ENCODE measurements around the gene COP1. TPM values are rescaled to one million over a fixed set of nuclear protein-coding genes. Genes with fewer than 3 reads are reported as not detected.
"Not testable (repeated sequence)": the region's sequence is repeated elsewhere in the genome, so short reads cannot be mapped to it uniquely, and the experiment has no call there.

The COP1 gene
- total and polyA plus RNA-seq, 2 of the 8 experiments (the other 6 are each of a cell fraction or from before 2014, with no cell fraction given), result 26.2 to 44.9 TPM

DNA sequence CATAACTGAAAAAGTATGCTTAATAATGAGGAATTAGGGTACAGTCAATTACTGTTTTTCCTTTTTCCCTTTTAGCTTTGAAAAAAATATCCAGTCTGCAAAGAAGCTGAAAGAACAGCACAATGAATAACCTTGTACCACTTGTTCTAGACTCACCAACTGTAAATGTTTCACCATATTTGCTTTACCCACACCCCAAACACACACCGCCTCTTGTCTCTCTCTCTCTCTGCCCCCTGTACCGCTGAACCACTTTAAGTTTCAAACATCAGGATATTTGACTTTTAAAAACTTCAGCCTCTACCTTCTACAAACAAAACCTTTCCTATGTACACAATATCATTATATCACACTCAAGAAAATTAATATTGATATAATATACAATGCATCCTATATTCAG, 197.1 kb downstream of the COP1 start (continued):
- TF ChIP-seq CEBPB (IDR thresholded peaks at IDR 0.05; ENCODE audit: low read depth, low read length), result no peak

DNA sequence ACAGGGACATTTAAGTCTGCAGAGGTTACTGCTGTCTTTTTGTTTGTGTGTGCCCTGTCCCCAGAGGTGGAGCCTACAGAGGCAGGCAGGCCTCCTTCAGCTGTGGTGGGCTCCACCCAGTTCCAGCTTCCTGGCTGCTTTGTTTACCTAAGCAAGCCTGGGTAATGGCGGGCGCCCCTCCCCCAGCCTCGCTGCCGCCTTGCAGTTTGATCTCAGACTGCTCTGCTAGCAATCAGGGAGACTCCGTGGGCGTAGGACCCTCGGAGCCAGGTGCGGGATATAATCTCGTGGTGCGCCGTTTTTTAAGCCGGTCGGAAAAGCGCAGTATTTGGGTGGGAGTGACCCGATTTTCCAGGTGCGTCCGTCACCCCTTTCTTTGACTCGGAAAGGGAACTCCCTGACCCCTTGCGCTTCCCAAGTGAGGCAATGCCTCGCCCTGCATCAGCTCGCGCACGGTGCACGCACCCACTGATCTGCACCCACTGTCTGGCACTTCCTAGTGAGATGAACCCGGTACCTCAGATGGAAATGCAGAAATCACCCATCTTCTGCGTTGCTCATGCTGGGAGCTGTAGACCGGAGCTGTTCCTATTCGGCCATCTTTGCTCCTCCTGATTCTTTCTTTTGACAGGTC, 199.2 kb downstream of the COP1 start:
- H2AFZ ChIP-seq (ENCODE audit: low read length); H3K27me3 ChIP-seq (replicated peaks in 1 of 4; ENCODE audit: control insufficient read depth in 3 of 4, extremely low read depth in 1 of 4, insufficient read depth in 3 of 4, low read length in 3 of 4); H3K4me2 ChIP-seq (ENCODE audit: insufficient read depth in 1 of 2, low read depth in 2 of 2, low read length in 2 of 2); H3K4me1 ChIP-seq (replicated peaks in 1 of 4; ENCODE audit: control insufficient read depth in 3 of 4, insufficient read depth in 4 of 4, low read length in 3 of 4); H3K18ac ChIP-seq (ENCODE audit: extremely low read depth, low read length); H3K27ac ChIP-seq (ENCODE audit: low read depth, low read length); H3K14ac ChIP-seq (ENCODE audit: insufficient read length); H3K79me1 ChIP-seq (ENCODE audit: low read depth, low read length); H2BK120ac ChIP-seq (replicated peaks; ENCODE audit: low read depth, low read length); H4K5ac ChIP-seq (ENCODE audit: insufficient read length, low read depth, low read length); H3K56ac ChIP-seq (replicated peaks; ENCODE audit: insufficient read length, low read depth, low read length); H3K23me2 ChIP-seq (ENCODE audit: low read depth, low read length); H2BK12ac ChIP-seq (ENCODE audit: low read depth, low read length); H4K20me1 ChIP-seq (replicated peaks in 1 of 2; ENCODE audit: control insufficient read depth in 1 of 2, insufficient read depth in 2 of 2, low read length in 2 of 2); POLR2A ChIA-PET (ENCODE audit: partially characterized antibody); H3K79me2 ChIP-seq (ENCODE audit: control insufficient read depth in 1 of 2, insufficient read depth in 2 of 2, low read length in 2 of 2); H4K91ac ChIP-seq (replicated peaks; ENCODE audit: insufficient read length, low read length); H2BK15ac ChIP-seq (ENCODE audit: low read length); H3K23ac ChIP-seq (ENCODE audit: insufficient read length); DNase-seq (ENCODE audit: low read depth in 1 of 2, low spot score in 2 of 2); CTCF ChIA-PET (ENCODE audit: partially characterized antibody); H3K9ac ChIP-seq (replicated peaks in 1 of 4; ENCODE audit: extremely low read depth in 1 of 4, low read depth in 3 of 4, low read length in 3 of 4); FAIRE-seq; H2AK5ac ChIP-seq (ENCODE audit: low read depth, low read length); H2BK5ac ChIP-seq (ENCODE audit: low read depth, low read length); H4K8ac ChIP-seq (ENCODE audit: extremely low read depth, insufficient read depth, low read length); H3K4me3 ChIP-seq (ENCODE audit: extremely low read depth in 1 of 4, insufficient read depth in 2 of 4, low read depth in 3 of 4, low read length in 4 of 4); H3K4ac ChIP-seq (replicated peaks; ENCODE audit: insufficient read length, low read depth, low read length); H2BK20ac ChIP-seq (ENCODE audit: low read length): not testable (repeated sequence)
- WGBS, 2 experiments (ENCODE audit: extremely low coverage in 1 of 2, insufficient coverage in 1 of 2, insufficient read length in 1 of 2, insufficient replicate concordance in 2 of 2, low coverage in 1 of 2, low lambda C conversion rate in 2 of 2, missing lambda C conversion rate in 1 of 2), result 99% methylated on average over 16 of the region's 28 CpGs; no CpG with 5 or more reads in 1 of the 2 experiments
- Histone ChIP-seq H3K36me3 (ENCODE audit: control insufficient read depth in 2 of 4, insufficient read depth in 4 of 4, low read length in 3 of 4) (peaks cover 0 to 12% (median 3%) of the 10 kb centered on the region in 4 experiments; a peak in 2 of 8 replicates), H3K9me3 (ENCODE audit: insufficient read depth in 2 of 2, low read depth in 1 of 2, low read length in 1 of 2) (peaks cover 10 to 11% of the 10 kb centered on the region in 2 experiments; a peak in 3 of 4 replicates)
